ENCODE data around the gene KCND3.

The KCND3 gene

DNA sequence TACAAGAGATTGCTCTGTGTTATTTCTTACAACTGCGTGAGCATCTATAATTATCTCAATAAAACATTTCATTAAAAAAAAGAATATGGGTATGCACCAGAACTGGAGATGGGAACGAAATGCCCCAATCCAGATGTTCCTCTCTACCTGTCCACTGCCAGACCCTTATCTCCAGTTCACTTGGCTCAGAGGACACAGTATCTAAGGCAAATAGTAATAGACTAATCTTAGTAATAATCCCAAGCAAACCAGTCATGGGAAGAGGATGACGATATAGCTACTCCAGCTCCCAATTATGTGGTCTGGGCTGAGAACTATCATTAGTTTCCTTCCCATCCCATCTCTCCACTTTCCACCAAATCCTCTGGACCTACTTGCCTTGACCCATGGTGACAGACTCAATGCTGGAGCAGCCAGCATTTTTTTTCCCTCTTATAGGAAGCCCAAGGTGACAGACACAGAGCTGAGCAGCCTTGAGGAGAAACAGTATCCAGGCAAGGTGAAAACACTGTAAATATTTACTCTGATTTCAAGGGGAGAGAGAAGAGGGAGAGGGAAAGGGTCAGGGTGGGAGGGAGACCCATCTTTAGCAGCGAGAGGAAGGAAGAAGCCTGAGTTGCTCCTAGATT lies 205.1 kb downstream of the KCND3 start:
- no peak overlapping the region for H3K4me3 ChIP-seq (ENCODE audit: low read depth, low read length)
- TF ChIP-seq, protein P1, sequence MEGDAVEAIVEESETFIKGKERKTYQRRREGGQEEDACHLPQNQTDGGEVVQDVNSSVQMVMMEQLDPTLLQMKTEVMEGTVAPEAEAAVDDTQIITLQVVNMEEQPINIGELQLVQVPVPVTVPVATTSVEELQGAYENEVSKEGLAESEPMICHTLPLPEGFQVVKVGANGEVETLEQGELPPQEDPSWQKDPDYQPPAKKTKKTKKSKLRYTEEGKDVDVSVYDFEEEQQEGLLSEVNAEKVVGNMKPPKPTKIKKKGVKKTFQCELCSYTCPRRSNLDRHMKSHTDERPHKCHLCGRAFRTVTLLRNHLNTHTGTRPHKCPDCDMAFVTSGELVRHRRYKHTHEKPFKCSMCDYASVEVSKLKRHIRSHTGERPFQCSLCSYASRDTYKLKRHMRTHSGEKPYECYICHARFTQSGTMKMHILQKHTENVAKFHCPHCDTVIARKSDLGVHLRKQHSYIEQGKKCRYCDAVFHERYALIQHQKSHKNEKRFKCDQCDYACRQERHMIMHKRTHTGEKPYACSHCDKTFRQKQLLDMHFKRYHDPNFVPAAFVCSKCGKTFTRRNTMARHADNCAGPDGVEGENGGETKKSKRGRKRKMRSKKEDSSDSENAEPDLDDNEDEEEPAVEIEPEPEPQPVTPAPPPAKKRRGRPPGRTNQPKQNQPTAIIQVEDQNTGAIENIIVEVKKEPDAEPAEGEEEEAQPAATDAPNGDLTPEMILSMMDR (IDR thresholded peaks at IDR 0.05; ENCODE audit: borderline replicate concordance, insufficient read depth, low read depth, low read length) = no peak

DNA sequence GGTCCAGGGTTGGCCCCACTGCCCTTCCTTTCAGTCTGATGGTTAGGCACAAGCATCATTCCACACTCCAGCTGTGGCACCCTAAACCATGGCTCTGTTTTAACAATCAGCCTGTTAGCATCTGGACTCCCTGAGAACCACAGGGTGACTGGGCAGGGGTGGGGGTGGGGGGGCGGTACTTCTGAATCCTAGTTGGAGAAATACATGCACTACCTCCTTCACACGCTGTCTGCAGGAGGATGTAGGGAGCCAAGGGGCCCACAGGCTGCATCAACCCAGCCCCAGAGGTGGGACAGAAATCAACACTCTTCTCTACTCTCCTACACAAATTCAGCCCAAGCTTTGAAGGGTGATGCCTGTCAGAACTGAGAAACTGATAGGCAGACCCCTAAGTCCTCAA lies 209.9 kb downstream of the KCND3 start:
- TF ChIP-seq, protein P1 (IDR thresholded peaks at IDR 0.05; ENCODE audit: borderline replicate concordance, insufficient read depth, low read depth, low read length) = no peak

DNA sequence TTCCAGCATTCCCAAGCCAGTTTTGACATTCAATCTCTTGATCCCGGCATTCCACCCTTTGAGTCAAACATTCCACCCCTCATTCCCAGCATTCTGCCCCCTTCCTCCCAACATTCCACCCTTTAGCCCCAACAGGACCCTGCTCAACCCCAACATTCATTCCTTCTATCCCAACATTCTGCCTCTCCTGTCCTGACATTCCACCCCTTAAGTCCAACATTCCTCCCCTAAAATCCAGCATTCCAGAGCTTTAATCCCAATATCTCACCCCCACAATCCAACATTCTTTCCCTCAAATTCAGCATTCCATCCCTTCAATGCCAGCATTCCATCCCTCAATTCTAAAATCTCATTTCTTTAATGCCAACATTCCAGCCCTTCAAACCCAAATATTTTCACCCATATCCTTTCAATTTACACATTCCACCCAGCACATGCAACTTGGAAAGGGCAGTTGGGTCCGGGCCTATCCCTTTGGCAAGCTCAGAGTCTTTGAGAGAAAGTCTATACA lies 210.9 kb downstream of the KCND3 start:
- TF ChIP-seq, protein P1 (IDR thresholded peaks at IDR 0.05; ENCODE audit: borderline replicate concordance, insufficient read depth, low read depth, low read length) = no peak
- no peak overlapping the region for H3K4me3 ChIP-seq (ENCODE audit: low read depth, low read length)

More for the DNA sequence above, 209.9 kb downstream of the KCND3 start:
- no peak overlapping the region for H3K4me3 ChIP-seq (ENCODE audit: low read depth, low read length)

DNA sequence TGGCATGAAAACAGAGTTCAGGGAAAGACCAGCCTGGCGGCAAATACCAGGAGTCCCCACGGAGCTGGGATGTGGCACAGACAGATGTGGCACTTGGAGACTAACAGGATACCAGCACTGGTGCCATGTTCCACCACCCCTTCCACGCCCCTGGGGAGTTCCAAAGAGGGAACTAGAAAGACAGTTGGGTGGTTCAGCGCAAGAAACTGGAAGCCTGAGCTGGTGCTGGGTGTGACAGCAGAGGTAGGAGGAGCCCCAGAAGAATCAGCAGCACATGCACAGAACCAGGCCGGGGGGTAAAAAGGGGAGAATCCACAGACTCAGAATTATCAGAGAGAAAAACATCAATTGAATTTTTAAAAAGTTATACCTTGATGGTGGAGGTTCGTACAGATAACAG lies 211.4 kb downstream of the KCND3 start:
- H3K4me3 ChIP-seq (ENCODE audit: low read depth, low read length) = no peak overlapping the region

DNA sequence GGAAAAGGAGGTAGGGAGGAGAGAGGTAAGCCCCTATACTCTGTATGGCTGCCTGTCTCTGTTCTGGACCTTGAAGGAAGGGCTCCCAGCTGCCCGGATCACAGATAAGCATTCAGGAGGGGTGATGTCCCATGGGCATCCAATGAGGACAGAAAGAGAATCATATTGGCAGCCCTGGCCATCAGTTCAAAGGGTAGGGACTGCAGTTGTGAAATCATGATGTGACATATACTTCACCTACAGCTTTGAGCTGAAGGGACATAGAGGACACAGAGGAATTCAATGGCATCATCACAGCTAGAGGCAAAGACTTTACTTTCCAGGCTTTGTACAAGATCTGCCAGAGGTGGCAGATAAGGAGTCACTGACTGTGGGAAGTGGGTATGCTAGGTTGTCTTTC lies 212.2 kb downstream of the KCND3 start:
- no peak overlapping the region for H3K4me3 ChIP-seq (ENCODE audit: low read depth, low read length)
- TF ChIP-seq, protein P1 (IDR thresholded peaks at IDR 0.05; ENCODE audit: borderline replicate concordance, insufficient read depth, low read depth, low read length) = no peak

More for the DNA sequence above, 211.4 kb downstream of the KCND3 start:
- TF ChIP-seq, protein P1 (IDR thresholded peaks at IDR 0.05; ENCODE audit: borderline replicate concordance, insufficient read depth, low read depth, low read length) = no peak

DNA sequence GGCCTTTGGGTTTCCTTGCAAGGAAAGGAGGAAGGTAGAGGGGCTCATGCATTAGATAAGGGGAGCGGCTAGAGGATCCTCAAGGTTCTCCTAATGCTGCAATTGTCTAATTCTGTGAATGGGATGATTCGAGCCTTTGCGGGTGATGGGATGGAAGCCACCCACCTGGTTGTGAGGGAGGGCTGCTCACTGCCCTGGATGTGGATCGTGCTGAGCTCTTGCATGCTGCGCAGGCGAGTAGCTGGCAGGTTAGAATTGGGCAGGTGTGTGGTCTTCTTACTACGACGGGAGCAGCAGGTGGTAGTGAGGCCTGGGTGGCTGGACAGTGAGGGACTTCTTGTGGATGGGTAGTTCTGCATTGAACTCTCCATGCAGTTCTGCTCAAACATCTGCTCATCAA lies 212.6 kb downstream of the KCND3 start:
- TF ChIP-seq, protein P1 (IDR thresholded peaks at IDR 0.05; ENCODE audit: borderline replicate concordance, insufficient read depth, low read depth, low read length) = no peak
- H3K4me3 ChIP-seq (ENCODE audit: low read depth, low read length) = no peak overlapping the region

DNA sequence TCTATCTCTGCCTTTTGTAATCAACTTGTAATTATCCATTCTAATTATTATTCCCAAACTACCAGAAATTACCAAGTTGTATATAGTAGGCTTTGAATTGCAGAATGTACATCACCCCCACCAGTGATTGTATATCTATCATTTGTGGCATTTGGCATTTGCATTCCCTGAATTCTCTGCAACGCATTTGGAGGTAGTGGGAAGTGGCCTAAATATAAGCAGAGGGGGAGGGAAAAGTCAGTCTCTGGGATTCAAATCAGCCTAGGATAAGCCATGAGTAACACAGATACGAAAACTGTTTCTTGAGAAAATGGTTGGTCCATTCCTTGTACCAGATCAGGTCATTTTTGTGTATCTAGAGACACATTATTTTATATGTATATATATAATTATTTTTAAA lies 213.1 kb downstream of the KCND3 start:
- TF ChIP-seq, protein P1 (IDR thresholded peaks at IDR 0.05; ENCODE audit: borderline replicate concordance, insufficient read depth, low read depth, low read length) = no peak
- no peak overlapping the region for H3K4me3 ChIP-seq (ENCODE audit: low read depth, low read length)

Measured in GM12875 (cell line).